Muscle layer of colon (tissue), 2 donors: ENCODE measurements around the gene ADAD2.

ENCODE experiments used
- H3K27ac ChIP-seq: one replicate; pipeline ENCODE4 v1.7.0; 2013; ENCODE audit warnings: low read depth, mild to moderate bottlenecking, low read length, moderate library complexity
- H3K27me3 ChIP-seq, 2 donors: one replicate each; pipeline ENCODE4 v1.7.0; 2013; ENCODE audit warnings: low read length in 2 of 2, mild to moderate bottlenecking in 2 of 2; ENCODE audit not compliant: insufficient read depth in 2 of 2, control insufficient read depth in 1 of 2
- H3K36me3 ChIP-seq: one replicate; pipeline ENCODE4 v1.7.0; 2013; ENCODE audit warnings: mild to moderate bottlenecking, low read length; ENCODE audit not compliant: insufficient read depth
- H3K4me1 ChIP-seq: one replicate; pipeline ENCODE4 v1.7.0; 2013; ENCODE audit warnings: mild to moderate bottlenecking, low read length; ENCODE audit not compliant: insufficient read depth
- H3K4me3 ChIP-seq, 2 donors: one replicate each; pipeline ENCODE4 v1.7.0; 2013; ENCODE audit warnings: low read length in 2 of 2, low read depth in 1 of 2, mild to moderate bottlenecking in 1 of 2, moderate library complexity in 1 of 2
- H3K9ac ChIP-seq: one replicate; pipeline ENCODE4 v1.7.0; 2013; ENCODE audit warnings: low read length
- H3K9me3 ChIP-seq: one replicate; pipeline ENCODE4 v1.7.0; 2013; ENCODE audit warnings: mild to moderate bottlenecking, low read length
- donor health status: abdominal sarcoma.
- donor health status: Adenocarcinoma of cecum.

ADAD2 gene

DNA sequence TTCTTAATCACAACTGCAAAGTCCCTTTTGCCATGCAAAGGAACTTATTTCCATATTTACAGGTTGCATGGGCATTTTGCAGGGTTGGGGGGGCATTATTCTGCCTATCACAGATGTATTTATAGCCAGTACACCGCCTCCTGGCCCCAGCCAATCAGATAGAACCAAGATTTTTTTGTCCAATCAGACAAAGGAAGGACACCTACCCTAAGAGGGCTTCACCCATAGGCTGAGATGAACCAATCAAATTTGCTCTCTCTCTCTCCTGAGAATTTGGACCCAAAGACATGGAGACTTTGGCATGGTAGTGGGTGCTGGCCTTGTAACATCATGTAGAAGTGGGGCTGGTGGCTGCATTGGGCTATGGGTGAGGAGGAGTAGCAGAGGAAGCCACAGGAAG lies 52.8 kb downstream of the ADAD2 start:
- Histone ChIP-seq H3K4me3 (no peak overlapping the region), H3K27ac (no peak overlapping the region), H3K9ac (no peak overlapping the region), H3K36me3 (no peaks in the 10 kb centered on the region), H3K27me3 (no peaks in the 10 kb centered on the region), H3K4me1 (no peaks in the 10 kb centered on the region), H3K9me3 (no peaks in the 10 kb centered on the region)

DNA sequence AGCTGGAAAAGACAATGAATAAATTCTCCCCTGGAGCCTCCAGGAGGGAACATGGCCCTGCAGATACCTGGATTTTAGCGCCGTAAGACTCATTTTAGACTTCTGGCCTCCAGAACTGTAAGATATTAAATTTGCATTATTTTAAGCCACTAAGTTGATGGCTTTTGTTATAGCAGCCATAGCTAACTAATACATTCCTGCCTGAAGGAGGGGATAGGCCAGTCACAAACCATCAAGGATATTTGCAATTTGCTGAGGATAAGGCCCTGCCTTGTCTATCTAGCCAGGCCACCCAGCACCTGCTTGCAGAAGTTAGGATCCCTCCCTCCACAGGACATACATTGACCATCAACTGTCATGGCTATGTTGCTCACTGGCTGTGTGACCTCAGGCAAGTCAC lies 53.8 kb downstream of the ADAD2 start:
- Histone ChIP-seq H3K4me1 (no peaks in the 10 kb centered on the region), H3K9ac (no peak overlapping the region), H3K36me3 (no peaks in the 10 kb centered on the region), H3K27me3 (no peaks in the 10 kb centered on the region), H3K9me3 (no peaks in the 10 kb centered on the region), H3K4me3 (no peak overlapping the region), H3K27ac (no peak overlapping the region)

DNA sequence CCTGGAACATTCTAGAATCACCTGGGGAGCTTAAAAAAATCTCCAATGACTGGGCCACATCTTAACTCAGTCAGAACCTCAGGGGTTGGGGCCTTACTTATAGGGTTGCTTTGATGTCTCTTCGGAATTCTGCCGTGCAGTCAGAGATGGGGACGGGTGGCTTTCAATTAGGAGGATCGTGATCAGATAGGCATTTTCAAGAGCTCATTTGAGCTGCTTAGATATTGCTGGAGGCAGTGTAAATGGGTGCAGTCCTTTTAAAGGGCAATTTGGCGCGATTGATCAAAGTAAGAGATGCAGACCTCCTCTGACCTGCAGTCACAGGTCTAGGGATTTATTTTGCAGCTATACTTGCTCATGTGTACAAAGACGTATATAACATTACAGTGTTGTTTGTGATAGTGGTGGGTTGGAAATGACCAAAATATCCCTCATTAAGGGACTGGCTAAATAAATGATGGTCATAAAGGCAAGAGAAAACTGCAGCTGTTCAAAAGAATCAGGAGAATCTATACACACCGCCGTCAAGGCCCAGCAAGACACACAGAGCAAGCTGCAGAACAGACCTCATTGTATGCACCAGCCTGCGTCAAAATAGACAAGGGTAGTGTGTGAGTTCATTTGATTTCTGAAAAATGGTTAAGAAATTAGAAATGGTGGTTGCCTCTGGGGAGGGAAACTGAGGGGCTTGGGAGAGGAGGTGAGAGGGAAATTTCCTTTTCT lies 55.2 kb downstream of the ADAD2 start:
- Histone ChIP-seq H3K9me3 (no peaks in the 10 kb centered on the region), H3K4me3 (no peak overlapping the region), H3K27me3 (no peaks in the 10 kb centered on the region), H3K9ac (no peak overlapping the region), H3K4me1 (no peaks in the 10 kb centered on the region), H3K36me3 (no peaks in the 10 kb centered on the region), H3K27ac (no peak overlapping the region)

GRCh38 chr16:84246679-84247077 lies 55.7 kb downstream of the ADAD2 start:
- no peak overlapping the region for H3K27ac ChIP-seq
- H3K36me3 ChIP-seq: no peaks in the 10 kb centered on the region
- H3K9ac ChIP-seq: no peak overlapping the region
- H3K27me3 ChIP-seq: no peaks in the 10 kb centered on the region
- no peaks in the 10 kb centered on the region for H3K9me3 ChIP-seq
- no peak overlapping the region for H3K4me3 ChIP-seq
- H3K4me1 ChIP-seq: no peaks in the 10 kb centered on the region
